Trophoblast cell (in vitro differentiated cells and primary cell): Measurements from ENCODE around the gene PDLIM4.

ENCODE experiments used
- DNase-seq, 2 donors: peaks; one replicate each; pipeline ENCODE4 v3.0.0-alpha.2; 2016
- H2AFZ ChIP-seq: 2 replicates; pipeline ENCODE4 v1.6.1; 2013; ENCODE audit warnings: low read length, moderate library complexity, mild to moderate bottlenecking; ENCODE audit not compliant: insufficient read depth, poor library complexity
- H2AK5ac ChIP-seq: 2 replicates; pipeline ENCODE4 v1.6.1; 2013; ENCODE audit warnings: mild to moderate bottlenecking, low read length
- H2BK120ac ChIP-seq: 2 replicates; pipeline ENCODE4 v1.6.1; 2013; ENCODE audit warnings: low read length, mild to moderate bottlenecking, moderate library complexity; ENCODE audit not compliant: insufficient read depth, poor library complexity
- H2BK12ac ChIP-seq: 2 replicates; pipeline ENCODE4 v1.6.1; 2013; ENCODE audit warnings: mild to moderate bottlenecking, low read length, moderate library complexity
- H2BK5ac ChIP-seq: 2 replicates; pipeline ENCODE4 v1.6.1; 2013; ENCODE audit warnings: low read length, low read depth, moderate library complexity, mild to moderate bottlenecking; ENCODE audit not compliant: poor library complexity
- H3K14ac ChIP-seq: 2 replicates; pipeline ENCODE4 v1.6.1; 2013; ENCODE audit warnings: mild to moderate bottlenecking, low read length
- H3K18ac ChIP-seq: 2 replicates; pipeline ENCODE4 v1.6.1; 2013; ENCODE audit warnings: mild to moderate bottlenecking, low read length
- H3K23ac ChIP-seq: 2 replicates; pipeline ENCODE4 v1.6.1; 2013; ENCODE audit warnings: low read length
- H3K27ac ChIP-seq: 2 replicates; pipeline ENCODE4 v1.5.1; 2013; ENCODE audit warnings: low read depth, mild to moderate bottlenecking, inconsistent platforms, low read length, moderate library complexity
- H3K27me3 ChIP-seq: 2 replicates; pipeline ENCODE4 v1.6.1; 2013; ENCODE audit warnings: inconsistent platforms, mild to moderate bottlenecking, low read length, moderate library complexity; ENCODE audit not compliant: insufficient read depth
- H3K36me3 ChIP-seq, 2 experiments: 1 replicate in 1 of 2; 2 replicates in 1 of 2; pipeline ENCODE4 v1.6.1; 2013; ENCODE audit warnings: low read length in 2 of 2, mild to moderate bottlenecking in 2 of 2, moderate library complexity in 1 of 2; ENCODE audit not compliant: insufficient read depth in 2 of 2, control insufficient read depth in 1 of 2
- H3K4ac ChIP-seq: 2 replicates; pipeline ENCODE4 v1.6.1; 2013; ENCODE audit warnings: low read depth, mild to moderate bottlenecking, low read length, moderate library complexity
- H3K4me1 ChIP-seq, 2 experiments: 1 replicate in 1 of 2; 2 replicates in 1 of 2; pipeline ENCODE4 v1.6.1; 2013; ENCODE audit warnings: low read length in 2 of 2, mild to moderate bottlenecking in 2 of 2, moderate library complexity in 1 of 2; ENCODE audit not compliant: insufficient read depth in 2 of 2, control insufficient read depth in 1 of 2
- H3K4me2 ChIP-seq: 2 replicates; pipeline ENCODE4 v1.6.1; 2013; ENCODE audit warnings: inconsistent platforms, mild to moderate bottlenecking, low read length, moderate library complexity
- H3K4me3 ChIP-seq: 2 replicates; pipeline ENCODE4 v1.5.1; 2013; ENCODE audit warnings: mild to moderate bottlenecking, low read depth, low read length, inconsistent platforms
- H3K79me1 ChIP-seq: one replicate; pipeline ENCODE4 v1.6.1; 2013; ENCODE audit warnings: low read length
- H3K79me2 ChIP-seq: 2 replicates; pipeline ENCODE4 v1.6.1; 2013; ENCODE audit warnings: low read length, mild to moderate bottlenecking; ENCODE audit not compliant: control insufficient read depth, insufficient read depth, poor library complexity
- H3K9ac ChIP-seq: 2 replicates; pipeline ENCODE4 v1.6.1; 2013; ENCODE audit warnings: mild to moderate bottlenecking, low read length
- H3K9me3 ChIP-seq: 2 replicates; pipeline ENCODE4 v1.6.1; 2013; ENCODE audit warnings: low read depth, mild to moderate bottlenecking, control low read depth, inconsistent platforms, low read length; ENCODE audit not compliant: insufficient read depth
- H4K12ac ChIP-seq: 2 replicates; pipeline ENCODE4 v1.6.1; 2013; ENCODE audit warnings: low read depth, mild to moderate bottlenecking, low read length, moderate library complexity
- H4K8ac ChIP-seq: 2 replicates; pipeline ENCODE4 v1.6.1; 2013; ENCODE audit warnings: low read depth, mild to moderate bottlenecking, low read length, moderate library complexity
- H4K91ac ChIP-seq: one replicate; pipeline ENCODE4 v1.6.1; 2013; ENCODE audit warnings: low read depth, mild to moderate bottlenecking, low read length, moderate library complexity
- WGBS: extraction: QIAGEN DNeasy Blood & Tissue Kit; methylation state at CpG from one replicate; pipeline ENCODE4 v1.1.7; 2013; ENCODE audit warnings: missing lambda C conversion rate; ENCODE audit not compliant: insufficient read length, insufficient coverage; ENCODE audit errors: extremely low coverage; 5-methylcytosine and 5-hydroxymethylcytosine counted together

Gene PDLIM4

DNA sequence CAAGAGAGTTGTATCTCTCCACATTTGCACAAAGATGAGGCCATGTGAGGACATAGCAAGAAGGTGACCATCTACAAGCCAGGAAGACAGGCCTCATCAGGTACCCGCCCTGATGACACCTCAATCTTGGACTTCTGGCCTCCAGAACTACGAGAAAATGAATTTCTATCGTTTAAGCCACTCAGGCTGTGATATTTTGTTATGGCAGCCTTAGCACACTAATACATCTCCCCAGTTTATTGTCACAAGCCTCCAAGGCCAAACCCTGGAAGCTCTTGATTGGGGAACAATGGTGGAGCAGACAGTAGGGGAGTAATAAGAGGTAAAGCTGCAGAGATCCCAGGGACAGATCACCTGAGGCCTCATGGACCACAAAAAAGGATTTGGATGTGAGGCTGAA lies 22.2 kb upstream of the PDLIM4 start:
- H3K4me3 ChIP-seq = no peak overlapping the region
- no peak for DNase-seq
- H4K8ac ChIP-seq = no peak overlapping the region
- H3K9me3 ChIP-seq = peaks cover 2% of the 10 kb centered on the region
- no peak overlapping the region for H3K23ac ChIP-seq
- H3K27me3 ChIP-seq = no peaks in the 10 kb centered on the region
- no peak overlapping the region for H2BK5ac ChIP-seq
- no peaks in the 10 kb centered on the region for H3K79me2 ChIP-seq
- H2AFZ ChIP-seq = no peak overlapping the region
- no peak overlapping the region for H3K27ac ChIP-seq
- no CpG with 5 or more reads among the region's 3 CpGs for WGBS
- no peak overlapping the region for H3K14ac ChIP-seq
- no peak overlapping the region for H2BK120ac ChIP-seq
- no peak overlapping the region for H2BK12ac ChIP-seq
- no peak overlapping the region for H3K18ac ChIP-seq
- H4K12ac ChIP-seq = no peak overlapping the region
- no peak overlapping the region for H2AK5ac ChIP-seq
- no peaks in the 10 kb centered on the region for H3K4me1 ChIP-seq
- no peaks in the 10 kb centered on the region for H3K79me1 ChIP-seq
- no peak overlapping the region for H3K4ac ChIP-seq
- H3K9ac ChIP-seq = no peak overlapping the region
- no peaks in the 10 kb centered on the region for H3K36me3 ChIP-seq
- no peak overlapping the region for H3K4me2 ChIP-seq
- no peak overlapping the region for H4K91ac ChIP-seq

DNA sequence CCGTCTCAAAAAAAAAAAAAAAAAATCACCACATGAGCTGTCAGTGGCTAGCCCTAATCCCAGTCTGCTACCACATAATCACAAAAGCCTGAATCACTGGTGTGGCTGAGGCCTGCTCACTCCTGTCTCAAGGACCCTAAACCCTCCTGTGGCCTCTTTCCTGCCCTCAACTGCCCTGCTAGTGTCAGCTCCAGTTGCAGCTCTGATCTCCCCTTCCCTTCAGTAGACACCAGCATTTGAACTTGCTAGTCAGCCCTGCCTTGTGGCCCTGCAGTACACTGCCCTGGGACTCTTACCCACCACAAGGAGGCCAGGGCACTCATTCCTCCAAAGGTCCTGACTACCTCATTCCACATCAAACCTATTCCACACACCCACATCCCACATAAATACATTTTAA lies 20.4 kb upstream of the PDLIM4 start:
- no peak for DNase-seq
- no peak overlapping the region for H2BK5ac ChIP-seq
- no peak overlapping the region for H3K4ac ChIP-seq
- H3K79me1 ChIP-seq = no peaks in the 10 kb centered on the region
- H4K8ac ChIP-seq = no peak overlapping the region
- no peaks in the 10 kb centered on the region for H3K27me3 ChIP-seq
- H3K9ac ChIP-seq = no peak overlapping the region
- no peak overlapping the region for H4K12ac ChIP-seq
- no peak overlapping the region for H3K14ac ChIP-seq
- H2AK5ac ChIP-seq = no peak overlapping the region
- H2AFZ ChIP-seq = no peak overlapping the region
- no peaks in the 10 kb centered on the region for H3K4me1 ChIP-seq
- H3K4me3 ChIP-seq = no peak overlapping the region
- peaks cover 2% of the 10 kb centered on the region for H3K9me3 ChIP-seq
- no peak overlapping the region for H3K27ac ChIP-seq
- H3K4me2 ChIP-seq = no peak overlapping the region
- no peak overlapping the region for H2BK120ac ChIP-seq
- no peak overlapping the region for H2BK12ac ChIP-seq
- no peaks in the 10 kb centered on the region for H3K79me2 ChIP-seq
- H3K23ac ChIP-seq = no peak overlapping the region
- H4K91ac ChIP-seq = no peak overlapping the region
- WGBS = no CpG with 5 or more reads among the region's 1 CpG
- no peak overlapping the region for H3K18ac ChIP-seq
- no peaks in the 10 kb centered on the region for H3K36me3 ChIP-seq

DNA sequence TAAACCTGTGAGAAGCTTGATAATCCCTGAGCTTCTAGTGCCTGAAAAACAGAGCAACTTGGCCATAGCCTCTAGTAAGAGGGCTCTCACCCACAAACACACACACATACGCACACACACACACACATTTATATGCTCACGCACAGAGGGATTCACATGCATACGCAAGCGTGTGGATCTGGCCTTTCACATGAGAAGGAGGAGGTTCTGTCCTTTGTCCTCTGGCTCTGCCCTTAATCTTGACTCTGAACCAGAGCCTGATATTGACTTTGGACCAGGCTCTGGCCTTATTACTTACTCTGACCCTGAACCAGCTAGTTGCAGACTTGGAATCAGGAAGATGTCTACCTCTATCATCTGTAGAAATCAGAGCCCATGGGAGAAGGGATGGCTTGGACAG lies 19.8 kb upstream of the PDLIM4 start:
- Histone ChIP-seq H3K36me3 (no peaks in the 10 kb centered on the region), H2AK5ac (no peak overlapping the region), H4K91ac (no peak overlapping the region), H3K79me2 (no peaks in the 10 kb centered on the region), H3K14ac (no peak overlapping the region), H3K9ac (no peak overlapping the region), H3K4me3 (no peak overlapping the region), H4K8ac (no peak overlapping the region), H3K4me2 (no peak overlapping the region), H2BK120ac (no peak overlapping the region), H3K23ac (no peak overlapping the region), H3K27ac (no peak overlapping the region), H3K9me3 (peaks cover 2% of the 10 kb centered on the region), H3K4ac (no peak overlapping the region), H3K4me1 (no peaks in the 10 kb centered on the region), H2AFZ (no peak overlapping the region), H4K12ac (no peak overlapping the region), H3K79me1 (no peaks in the 10 kb centered on the region), H3K18ac (no peak overlapping the region), H2BK12ac (no peak overlapping the region), H2BK5ac (no peak overlapping the region), H3K27me3 (no peaks in the 10 kb centered on the region)
- no CpG with 5 or more reads among the region's 4 CpGs for WGBS
- DNase-seq = no peak

DNA sequence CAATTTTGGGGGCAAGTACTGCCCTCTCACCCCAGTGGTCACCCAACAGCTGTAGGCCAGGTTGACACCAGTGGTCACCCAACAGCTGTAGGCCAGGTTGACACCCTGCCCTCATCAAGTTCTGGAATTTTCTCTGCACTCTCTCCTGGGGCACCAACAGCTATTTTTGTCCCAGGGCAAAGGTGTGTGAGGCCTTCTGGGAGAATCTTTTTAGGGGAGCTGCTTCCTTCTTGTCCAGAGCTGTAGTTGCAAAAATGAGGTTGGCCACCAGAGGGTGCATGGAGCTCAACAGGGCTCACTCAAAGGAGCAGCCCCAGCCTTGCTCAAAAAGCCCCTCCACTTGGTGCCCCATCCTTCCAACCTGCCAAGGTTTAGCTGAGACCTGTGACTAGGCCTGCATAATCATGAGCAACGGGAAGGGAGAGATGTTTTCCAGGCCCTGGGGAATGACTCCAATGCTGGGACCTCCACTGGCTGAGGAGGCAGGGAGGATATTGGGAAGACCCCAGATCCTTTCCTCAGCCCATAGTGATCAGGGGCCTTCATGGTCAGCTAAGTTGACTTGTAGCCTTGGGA lies 19.2 kb upstream of the PDLIM4 start:
- Histone ChIP-seq H3K36me3 (no peaks in the 10 kb centered on the region), H3K27me3 (no peaks in the 10 kb centered on the region), H3K27ac (no peak overlapping the region), H3K4me2 (no peak overlapping the region), H2BK5ac (no peak overlapping the region), H3K9me3 (peaks cover 4% of the 10 kb centered on the region), H2BK120ac (no peak overlapping the region), H3K4me1 (no peaks in the 10 kb centered on the region), H4K8ac (no peak overlapping the region), H3K4ac (no peak overlapping the region), H3K9ac (no peak overlapping the region), H3K4me3 (no peak overlapping the region), H2BK12ac (no peak overlapping the region), H2AK5ac (no peak overlapping the region), H3K79me1 (no peaks in the 10 kb centered on the region), H3K14ac (no peak overlapping the region), H4K91ac (no peak overlapping the region), H3K79me2 (no peaks in the 10 kb centered on the region), H3K23ac (no peak overlapping the region), H4K12ac (no peak overlapping the region), H3K18ac (no peak overlapping the region), H2AFZ (no peak overlapping the region)
- WGBS = no CpG with 5 or more reads among the region's 1 CpG
- peak; percentile 60 to 81 for DNase-seq
